ENCODE measurements around the gene SPATA6.
"Not testable (repeated sequence)": the region's sequence is repeated elsewhere in the genome, so short reads cannot be mapped to it uniquely, and the experiment has no call there.

- TF ChIP-seq SREBF2 (IDR thresholded peaks at IDR 0.05); MYC (IDR thresholded peaks at IDR 0.05; ENCODE audit: borderline replicate concordance, low read length); CTCF (IDR thresholded peaks at IDR 0.05); SMC3 (IDR thresholded peaks at IDR 0.05); ZFP36 (IDR thresholded peaks at IDR 0.05; ENCODE audit: borderline replicate concordance, partially characterized antibody); CHD2 (IDR thresholded peaks at IDR 0.05; ENCODE audit: low read length, partially characterized antibody); RFX5 (IDR thresholded peaks at IDR 0.05); PBX3 (IDR thresholded peaks at IDR 0.05); MAX (IDR thresholded peaks at IDR 0.05); MAZ (IDR thresholded peaks at IDR 0.05; ENCODE audit: borderline replicate concordance, low read depth, low read length); REST (IDR thresholded peaks at IDR 0.05); NR3C1 (IDR thresholded peaks at IDR 0.05); TP53 (CRISPR knock-in tag; IDR thresholded peaks at IDR 0.05): not testable (repeated sequence)
These were observed 177.9 kb downstream of the SPATA6 start for GRCh38 chr1:48294094-48294493.

All from A549 (cell line).